Peyer's patch (tissue), 4 donors: ENCODE measurements around the gene MUSTN1.

Source experiments
- CTCF ChIP-seq, 6 experiments: fragments of 450-650 bp in 4 of 6; fragments of 200-600 bp in 2 of 6; sonication (generic) in 1 of 6; IDR thresholded peaks; one replicate each; pipeline ENCODE4 v1.5.1; 2017 to 2019; ENCODE audit warnings: antibody characterized with exemption in 6 of 6, mild to moderate bottlenecking in 3 of 6, moderate library complexity in 1 of 6
- POLR2A ChIP-seq, 2 donors: fragments of 450-650 bp; IDR thresholded peaks; one replicate each; pipeline ENCODE4 v1.5.1; 2017; ENCODE audit warnings: antibody characterized with exemption in 2 of 2, mild to moderate bottlenecking in 2 of 2, moderate library complexity in 2 of 2

DNA sequence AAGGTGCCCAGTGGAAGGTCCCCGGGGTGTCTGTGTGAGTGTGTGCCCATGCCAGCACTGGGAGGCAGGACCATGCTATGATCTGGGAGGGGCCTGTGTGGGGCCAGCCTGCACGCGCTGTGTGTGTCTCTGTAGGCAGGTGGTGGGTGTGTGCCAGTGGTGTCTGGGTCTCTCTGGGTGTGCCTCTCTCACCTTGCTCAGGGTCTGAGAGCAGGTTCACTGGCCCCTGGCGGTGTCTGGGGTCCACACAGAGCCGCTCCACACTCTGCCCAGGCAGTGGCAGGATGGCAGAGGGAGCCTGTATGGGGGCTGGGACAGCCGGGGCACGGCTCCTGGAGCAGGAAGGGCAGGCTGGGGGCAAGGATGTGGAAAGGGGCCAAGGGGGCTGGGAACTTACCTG, 17.0 kb downstream of the MUSTN1 start:
- TF ChIP-seq CTCF (IDR thresholded peaks at IDR 0.05) = no peak
- no peak for TF ChIP-seq POLR2A (IDR thresholded peaks at IDR 0.05)
